ENCODE data around the gene HS6ST3. TPM values are rescaled to one million over a fixed set of nuclear protein-coding genes. Genes with fewer than 3 reads are reported as not detected.

HS6ST3 gene
- total RNA-seq, 1 donor from 2014 or later: 4.7 TPM

GRCh38 chr13:96052656-96053002 lies 37.3 kb upstream of the HS6ST3 start:
- Mint-ChIP-seq H3K9me3 (no peaks in the 10 kb centered on the region), H3K27me3 (no peaks in the 10 kb centered on the region), H3K36me3 (peaks cover 12% of the 10 kb centered on the region), H3K27ac (peak overlapping the region; percentile 91), H3K4me1 (ENCODE audit: unreplicated experiment) (peaks cover 6% of the 10 kb centered on the region), H3K4me3 (peak overlapping the region; percentile 98)
- TF ChIP-seq CTCF (conservative IDR thresholded peaks at IDR 0.05): no peak
- DNase-seq (ENCODE audit: extremely low spot score, unreplicated experiment): no peak

GRCh38 chr13:96053003-96053703 lies 36.8 kb upstream of the HS6ST3 start, which contains the start of gene UGGT2:
Gene UGGT2, minus strand, starts transcription at chr13:96053401. Its CDS starts 89 bp downstream, at chr13:96053312.
- H3K9me3 Mint-ChIP-seq: no peaks in the 10 kb centered on the region
- DNase-seq (ENCODE audit: extremely low spot score, unreplicated experiment): peak; percentile 90
- peak within 1 kb of the TSS; percentile 98 for H3K4me3 Mint-ChIP-seq
- no peaks in the 10 kb centered on the region for H3K27me3 Mint-ChIP-seq
- TF ChIP-seq CTCF (conservative IDR thresholded peaks at IDR 0.05): no peak
- H3K4me1 Mint-ChIP-seq (ENCODE audit: unreplicated experiment): peaks cover 6% of the 10 kb centered on the region
- peaks cover 8% of the 10 kb centered on the region for H3K36me3 Mint-ChIP-seq
- peak within 1 kb of the TSS; percentile 92 for H3K27ac Mint-ChIP-seq

GRCh38 chr13:96065849-96066248 lies 24.1 kb upstream of the HS6ST3 start:
- Mint-ChIP-seq H3K27me3 (peaks cover 6% of the 10 kb centered on the region), H3K36me3 (no peaks in the 10 kb centered on the region), H3K9me3 (no peaks in the 10 kb centered on the region), H3K27ac (no peak overlapping the region), H3K4me1 (ENCODE audit: unreplicated experiment) (no peaks in the 10 kb centered on the region), H3K4me3 (no peak overlapping the region)
- DNase-seq (ENCODE audit: extremely low spot score, unreplicated experiment): no peak
- no peak for TF ChIP-seq CTCF (conservative IDR thresholded peaks at IDR 0.05)

GRCh38 chr13:96068729-96069128 lies 21.2 kb upstream of the HS6ST3 start:
- H3K4me1 Mint-ChIP-seq (ENCODE audit: unreplicated experiment): no peaks in the 10 kb centered on the region
- H3K9me3 Mint-ChIP-seq: no peaks in the 10 kb centered on the region
- peaks cover 16% of the 10 kb centered on the region for H3K27me3 Mint-ChIP-seq
- H3K27ac Mint-ChIP-seq: no peak overlapping the region
- DNase-seq (ENCODE audit: extremely low spot score, unreplicated experiment): no peak
- no peak overlapping the region for H3K4me3 Mint-ChIP-seq
- no peaks in the 10 kb centered on the region for H3K36me3 Mint-ChIP-seq
- no peak for TF ChIP-seq CTCF (conservative IDR thresholded peaks at IDR 0.05)

- H3K9me3 Mint-ChIP-seq: no peaks in the 10 kb centered on the region
- H3K27ac Mint-ChIP-seq: no peak overlapping the region
- no peak for DNase-seq (ENCODE audit: extremely low spot score, unreplicated experiment)
- H3K4me3 Mint-ChIP-seq: no peak overlapping the region
- H3K4me1 Mint-ChIP-seq (ENCODE audit: unreplicated experiment): no peaks in the 10 kb centered on the region
- H3K36me3 Mint-ChIP-seq: no peaks in the 10 kb centered on the region
- no peak for TF ChIP-seq CTCF (conservative IDR thresholded peaks at IDR 0.05)
- H3K27me3 Mint-ChIP-seq: peaks cover 13% of the 10 kb centered on the region
Measured at GRCh38 chr13:96071504-96071903, 18.4 kb upstream of the HS6ST3 start.
